HG03469 (cell line): ENCODE data around the gene AIG1.

Source experiments
- ATAC-seq: cut with Tn5 transposase; IDR thresholded peaks from one replicate; pipeline ENCODE4 v1.9.1; 2021; ENCODE audit warnings: mild to moderate bottlenecking, moderate library complexity, moderate number of reproducible peaks; ENCODE audit not compliant: unreplicated experiment

The AIG1 gene

DNA sequence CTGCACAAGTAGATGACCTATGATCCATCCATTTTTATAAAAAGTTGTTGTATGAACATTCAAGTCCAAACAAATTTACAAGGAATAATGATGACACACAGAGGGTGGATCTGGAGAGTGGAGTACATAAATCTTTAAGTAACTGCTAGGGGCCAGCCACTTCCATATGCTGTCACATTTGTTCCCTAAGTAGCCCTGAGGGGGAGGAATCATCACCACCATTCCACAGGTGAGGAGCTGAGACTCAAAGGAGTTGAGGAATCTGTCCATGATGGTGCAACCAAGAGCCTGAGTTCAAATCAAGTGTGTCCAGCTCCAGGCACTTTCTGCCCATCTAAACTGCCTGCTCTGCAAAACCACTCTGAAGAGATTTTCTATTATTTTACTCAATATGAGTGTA is 132.1 kb downstream of the AIG1 start:
- ATAC-seq = no peak

DNA sequence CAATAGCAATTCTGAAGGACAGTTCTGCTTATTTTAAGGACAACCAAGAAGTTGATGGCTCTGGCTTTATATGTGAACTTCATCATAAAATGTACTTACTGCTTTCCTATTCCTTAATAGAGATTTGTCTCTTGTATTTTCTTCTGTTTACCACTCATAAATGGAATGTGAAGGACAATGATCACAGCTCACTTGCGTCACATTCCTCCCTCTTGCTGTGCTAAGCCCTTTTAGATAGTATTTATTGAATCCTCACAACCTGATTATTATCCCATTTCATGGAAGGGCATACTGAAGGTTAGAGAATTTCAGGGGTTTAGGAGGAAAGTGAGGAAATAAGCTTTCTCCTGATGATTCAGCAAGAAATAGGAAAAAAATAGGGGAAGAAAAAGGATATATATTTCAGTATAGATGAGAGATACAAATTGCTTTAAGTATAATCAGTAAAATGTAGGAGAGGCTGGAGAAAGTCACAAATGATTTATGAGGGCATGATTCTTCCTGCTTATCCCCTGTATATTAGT is 132.9 kb downstream of the AIG1 start:
- no peak for ATAC-seq

DNA sequence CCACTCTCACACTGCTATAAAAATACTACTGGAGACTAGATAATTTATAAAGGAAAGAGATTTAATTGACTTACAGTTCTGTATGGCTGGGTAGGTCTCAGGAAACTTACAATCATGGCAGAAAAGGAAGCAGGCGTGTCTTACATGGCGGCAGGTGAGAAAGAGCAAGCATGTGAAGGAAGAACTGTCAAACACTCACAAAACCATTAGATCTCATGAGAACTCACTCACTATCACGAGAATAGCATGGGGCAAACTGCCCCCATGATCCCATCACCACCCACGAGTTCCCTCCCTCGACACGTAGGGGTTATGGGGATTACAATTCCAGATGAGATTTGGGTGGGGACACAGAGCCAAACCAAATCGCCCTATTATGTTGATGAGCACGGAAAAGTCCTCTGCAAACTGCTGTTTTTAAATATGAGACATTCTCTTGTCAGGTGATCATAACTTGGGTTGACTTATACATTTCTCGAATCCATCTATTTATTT is 133.5 kb downstream of the AIG1 start:
- no peak for ATAC-seq

DNA sequence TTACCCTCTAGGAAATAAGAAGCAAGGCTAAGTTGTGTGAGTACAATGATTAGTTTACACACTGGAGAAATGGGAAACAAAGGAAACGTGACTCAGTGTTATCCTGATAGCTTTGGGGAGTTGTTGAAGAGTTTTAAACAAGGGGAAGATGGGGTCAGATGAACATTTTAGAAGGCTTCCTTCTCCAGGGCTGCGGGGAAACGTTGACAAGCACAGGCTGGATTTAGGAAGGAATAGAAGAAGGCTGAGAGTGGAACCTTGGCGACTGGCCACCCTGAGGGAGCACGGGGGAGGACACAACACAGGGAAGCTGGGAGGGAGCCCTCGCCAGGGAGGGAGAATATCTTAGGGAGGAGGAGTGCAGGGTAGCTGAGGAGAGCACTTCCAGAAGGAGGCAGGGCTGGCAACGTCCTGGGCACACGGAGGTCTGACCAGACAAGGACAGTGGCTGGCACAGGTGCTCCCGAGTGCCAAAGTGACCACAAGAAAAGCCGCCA is 134.7 kb downstream of the AIG1 start:
- ATAC-seq = no peak

DNA sequence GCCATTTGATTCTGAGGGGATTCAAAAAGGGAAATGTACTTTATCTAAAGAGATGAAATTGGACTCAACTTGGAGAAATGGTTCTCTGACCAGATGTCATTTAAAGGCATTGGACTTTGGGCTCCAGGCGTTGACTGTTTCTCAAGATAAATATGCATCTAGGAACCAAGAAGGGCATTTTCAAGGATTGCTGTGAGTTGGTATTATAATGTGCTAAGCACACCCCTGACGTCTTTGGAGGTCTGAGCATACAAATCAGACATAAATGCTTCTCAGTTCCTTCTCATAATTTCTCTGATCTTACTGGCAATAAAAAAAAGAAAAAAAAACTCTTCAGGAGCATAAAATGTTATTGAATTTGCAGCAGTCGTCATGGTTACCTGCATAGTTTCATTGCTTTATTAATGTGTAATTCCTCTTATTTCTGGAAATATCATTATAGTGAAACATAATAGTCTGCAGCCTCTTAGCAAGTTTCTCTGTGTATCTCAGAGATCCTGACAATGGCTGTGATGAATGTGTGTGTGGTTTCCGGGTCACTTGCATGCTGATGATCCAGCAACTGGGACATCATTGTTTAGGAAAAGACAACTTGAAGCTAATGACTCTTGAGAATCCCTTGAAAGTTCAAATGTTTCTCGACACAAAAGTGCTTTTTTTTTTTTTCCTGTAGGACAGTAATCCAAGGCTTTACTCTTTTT is 136.0 kb downstream of the AIG1 start:
- ATAC-seq = no peak

DNA sequence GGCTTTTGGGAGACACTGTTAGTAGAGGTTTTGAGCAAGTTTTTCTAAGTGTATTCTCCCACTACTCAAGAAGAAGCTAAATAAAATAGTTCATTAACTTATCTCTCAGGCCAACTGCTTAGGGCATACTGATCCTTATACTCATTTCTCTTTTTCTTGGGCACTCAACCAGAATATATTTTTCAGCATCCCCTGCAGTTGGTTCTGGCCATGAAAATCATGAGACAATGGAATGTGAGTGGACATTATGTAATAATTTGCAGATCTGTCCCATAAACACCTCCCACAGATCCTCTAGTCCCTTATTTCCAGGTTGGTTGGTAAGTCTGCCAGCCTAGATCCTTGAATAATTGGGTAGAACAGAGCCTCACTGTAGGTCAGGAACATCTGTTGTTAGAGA is 136.7 kb downstream of the AIG1 start:
- ATAC-seq = no peak

DNA sequence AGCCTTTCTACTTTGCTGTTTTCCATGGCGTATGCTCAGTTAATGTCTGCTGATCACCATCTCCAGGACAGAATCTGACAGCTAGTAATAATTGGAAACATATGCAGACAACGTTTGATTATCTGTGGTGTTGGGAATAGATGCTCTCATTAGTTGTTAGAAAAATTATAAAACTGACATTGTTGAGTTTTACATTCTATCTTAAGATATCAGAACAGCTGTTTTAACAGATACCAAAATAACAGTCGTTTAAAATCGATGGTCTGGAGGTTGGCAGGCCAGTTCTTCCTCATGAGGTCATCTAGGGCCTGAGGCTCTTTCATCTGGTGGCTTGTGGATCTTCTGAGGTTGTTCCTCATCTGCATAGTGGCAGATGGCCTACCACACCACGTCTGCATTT is 137.6 kb downstream of the AIG1 start:
- ATAC-seq = no peak

DNA sequence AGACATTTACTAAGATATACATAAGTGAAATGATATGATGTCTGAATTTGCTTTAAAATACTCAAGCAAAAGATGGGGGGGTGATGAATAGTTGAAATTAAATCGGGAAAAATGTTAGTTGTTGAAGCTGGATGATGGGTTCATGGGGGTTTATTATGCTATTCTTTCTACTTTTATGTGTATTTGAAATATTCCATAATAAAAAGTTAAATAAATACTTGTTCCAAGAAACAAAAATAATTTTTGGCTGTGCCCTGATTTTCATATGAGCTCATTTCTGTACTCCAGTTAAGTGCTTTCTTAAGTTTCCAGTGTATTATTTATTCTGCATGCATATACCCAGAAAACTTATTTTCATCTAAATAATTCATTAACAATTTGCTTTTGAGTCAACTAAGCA is 138.6 kb downstream of the AIG1 start:
- ATAC-seq = no peak

DNA sequence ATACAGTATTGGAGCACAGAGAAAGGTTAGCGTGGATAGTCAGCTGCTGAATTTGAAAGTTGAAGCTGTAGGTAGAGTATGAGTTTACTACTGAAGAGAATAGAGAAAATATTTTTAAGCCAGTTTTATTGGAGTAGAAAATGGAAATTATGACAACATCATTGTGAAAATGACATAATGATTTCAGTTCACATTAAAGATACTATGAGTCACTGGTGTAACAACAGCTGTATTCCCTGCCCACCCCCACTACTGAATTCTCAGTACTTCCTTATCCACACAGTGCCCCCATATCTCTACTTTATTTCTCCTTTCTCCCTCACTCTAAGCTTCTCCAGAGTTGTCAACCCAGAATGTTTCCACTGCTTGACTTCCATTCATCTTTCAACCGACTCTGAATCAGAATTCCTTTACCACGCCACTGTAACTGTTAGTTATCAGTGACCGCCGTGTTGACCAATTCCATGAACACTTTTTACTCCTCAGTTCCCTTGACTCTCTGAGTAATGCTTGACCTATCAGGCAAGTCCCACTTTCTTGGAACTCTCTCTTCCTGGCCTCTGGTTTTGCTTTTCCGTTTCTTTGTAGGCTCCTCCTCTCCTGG is 139.6 kb downstream of the AIG1 start:
- ATAC-seq = no peak

DNA sequence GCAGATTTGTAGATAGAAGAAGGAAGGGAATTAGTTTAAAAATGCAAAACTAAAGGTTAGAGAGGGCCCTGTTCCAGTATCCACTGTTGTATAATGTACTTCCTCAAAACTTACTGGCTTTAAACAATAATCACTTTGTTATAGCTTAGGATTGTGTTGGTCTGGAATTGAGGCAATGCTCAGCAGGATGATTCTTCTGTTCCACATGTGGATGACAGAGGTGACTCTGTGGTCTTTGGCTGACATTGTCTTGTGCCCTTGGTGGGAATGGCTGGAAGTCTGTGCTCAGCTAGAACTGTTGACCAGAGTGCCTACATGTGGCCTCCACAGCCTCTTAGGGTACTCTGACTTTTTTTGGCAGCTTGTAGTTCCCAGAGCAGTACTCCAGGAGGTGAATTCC is 143.4 kb downstream of the AIG1 start:
- ATAC-seq = no peak

DNA sequence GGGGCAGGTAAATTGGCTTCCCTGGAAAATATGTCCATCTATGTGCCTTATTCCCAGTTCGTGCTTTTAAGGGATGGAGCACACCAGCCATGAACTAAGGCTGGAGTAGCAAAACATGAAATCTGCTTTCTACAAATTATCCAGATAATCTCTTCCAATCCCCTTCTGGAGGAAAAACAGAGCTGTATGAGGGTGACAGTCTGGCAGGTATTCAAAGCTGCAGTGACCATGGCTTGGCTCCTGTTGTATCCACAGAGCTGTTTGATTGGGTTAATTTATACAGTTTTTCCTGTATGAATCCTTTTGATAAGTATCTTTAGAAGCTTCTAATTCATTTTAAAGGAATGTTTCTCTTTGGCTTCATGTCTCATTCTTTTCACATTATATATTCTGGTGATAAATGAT is 144.4 kb downstream of the AIG1 start:
- ATAC-seq = no peak

DNA sequence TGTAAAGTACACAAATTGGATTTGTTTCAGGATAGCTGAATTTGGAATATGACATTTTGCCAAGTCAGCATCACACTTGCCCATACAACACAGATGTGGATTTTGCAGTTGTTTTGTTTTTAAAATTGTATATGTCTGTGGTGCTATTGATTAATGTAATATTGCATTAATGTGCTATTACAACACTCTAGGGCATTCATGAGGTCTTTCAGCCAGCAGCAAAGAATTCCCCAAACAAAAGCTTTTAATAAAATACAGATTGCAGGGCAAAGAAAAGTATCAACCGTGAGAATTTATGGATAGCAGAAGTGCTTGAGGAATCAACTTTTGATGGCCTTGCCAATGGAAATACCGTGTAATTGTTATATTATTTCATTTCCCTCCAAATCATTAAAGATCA is 144.9 kb downstream of the AIG1 start:
- ATAC-seq = no peak

DNA sequence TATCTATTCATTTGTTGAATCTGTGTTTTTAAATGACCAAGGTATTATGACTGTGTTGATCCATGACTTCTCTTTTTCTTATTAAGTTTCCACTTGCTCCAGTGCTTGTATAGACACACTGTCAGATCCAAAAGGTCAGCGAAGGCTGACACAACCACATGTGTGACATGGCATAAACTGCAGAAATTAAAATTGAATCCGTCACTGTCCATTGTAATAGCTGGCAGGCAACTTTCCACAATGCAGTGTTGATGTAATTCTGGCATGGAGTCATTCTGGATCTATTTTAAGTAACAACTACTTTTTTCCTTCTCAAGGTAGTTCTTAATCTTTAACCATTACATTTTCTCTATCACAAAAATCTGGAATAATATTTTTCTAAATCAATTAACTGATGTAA is 145.3 kb downstream of the AIG1 start:
- ATAC-seq = no peak

DNA sequence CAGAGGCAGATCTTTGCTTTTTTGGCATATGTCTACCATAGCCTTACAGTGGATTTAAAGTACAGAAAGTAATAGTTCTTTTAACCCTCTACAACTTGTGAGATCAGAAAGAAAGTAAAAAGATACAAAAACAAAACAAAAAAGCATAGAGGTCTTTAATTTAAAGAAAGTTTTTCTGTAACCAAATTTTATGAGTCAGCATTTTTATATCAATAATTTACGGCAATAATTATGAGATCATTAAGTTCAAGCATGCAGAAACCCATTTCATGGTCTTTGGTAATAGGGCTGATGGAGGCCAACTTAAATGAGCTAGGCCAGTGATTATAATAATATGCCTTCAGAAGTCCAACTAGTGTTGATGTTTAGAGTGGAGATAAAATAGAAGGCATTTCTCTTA is 145.9 kb downstream of the AIG1 start:
- ATAC-seq = no peak

DNA sequence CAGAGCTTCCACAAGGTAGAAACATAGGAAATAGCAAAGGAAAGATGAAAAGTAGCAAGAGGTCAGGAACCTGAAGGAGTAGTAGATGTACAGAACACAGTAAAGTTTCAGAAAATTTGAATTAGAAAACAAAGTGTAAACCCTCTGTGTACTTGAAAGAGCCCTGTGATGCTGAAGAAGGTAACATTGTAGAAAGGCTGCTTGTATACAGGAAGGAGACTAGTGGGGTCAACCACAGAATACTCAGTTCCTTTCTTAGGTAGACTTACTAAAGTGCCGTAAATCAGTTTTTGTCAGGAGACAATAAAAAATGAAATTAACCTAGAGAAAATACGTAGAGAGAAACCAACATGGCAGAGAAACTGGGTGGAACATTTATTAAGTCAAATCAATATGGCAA is 149.7 kb downstream of the AIG1 start:
- ATAC-seq = no peak

DNA sequence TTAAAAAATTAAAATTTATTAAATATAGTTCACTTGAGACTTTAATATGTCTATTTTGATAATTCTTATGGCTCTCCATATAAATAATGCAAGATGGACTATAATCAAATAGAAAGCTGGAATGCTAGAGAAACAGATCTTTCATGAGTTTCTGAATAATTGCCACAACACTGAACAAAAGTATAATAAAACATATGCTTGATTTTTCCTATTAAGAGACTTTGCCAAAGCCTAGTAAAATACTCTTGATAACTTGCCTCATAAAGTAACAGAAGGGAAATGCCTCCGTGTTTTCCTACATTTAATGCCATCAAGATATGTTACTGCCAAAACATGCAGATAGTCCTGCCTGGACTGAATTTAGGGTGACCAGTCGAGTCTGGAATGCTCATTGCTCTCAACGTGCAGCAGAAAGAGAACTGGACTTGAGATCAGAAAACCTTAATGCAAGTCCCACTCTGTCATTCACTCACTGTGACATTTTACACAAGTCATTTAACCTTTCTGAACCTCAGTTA is 153.2 kb downstream of the AIG1 start:
- ATAC-seq = no peak

DNA sequence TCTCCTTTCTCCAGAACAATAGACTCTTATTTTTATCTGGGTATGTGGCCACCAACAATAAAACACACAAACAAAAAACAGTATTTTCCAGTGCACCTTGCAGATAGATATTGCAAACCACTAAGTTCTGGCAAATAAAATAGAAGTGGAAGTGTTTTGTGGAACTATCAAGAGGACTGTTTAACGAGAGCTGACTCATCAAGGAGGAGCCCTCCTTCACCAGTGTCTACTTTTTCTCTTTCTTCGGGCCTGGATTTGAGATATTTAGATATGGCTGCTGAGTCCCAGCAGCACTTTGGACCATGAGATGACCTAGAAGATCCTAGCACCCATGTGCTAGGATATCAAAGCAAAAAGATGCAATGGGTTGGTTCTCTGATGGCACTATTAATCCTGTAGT is 154.7 kb downstream of the AIG1 start:
- ATAC-seq = no peak

DNA sequence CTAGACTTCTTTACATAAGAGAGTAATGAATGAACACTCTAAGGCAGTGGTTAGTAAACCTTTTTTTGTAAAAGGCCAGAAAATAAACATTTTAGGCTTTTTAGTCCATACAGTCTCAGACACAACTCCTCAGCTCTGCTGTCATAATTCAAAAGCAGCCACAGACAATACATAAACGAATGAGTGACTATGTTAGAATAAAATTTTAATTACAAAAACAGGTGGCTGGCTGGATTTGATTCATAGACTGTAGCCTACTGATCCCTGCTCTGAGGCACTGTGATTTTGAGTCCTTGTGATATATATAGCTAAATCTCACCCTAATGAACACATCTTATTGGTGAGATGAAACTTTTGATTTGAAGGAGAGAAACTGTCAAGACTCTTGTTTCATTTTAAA is 155.1 kb downstream of the AIG1 start:
- no peak for ATAC-seq

DNA sequence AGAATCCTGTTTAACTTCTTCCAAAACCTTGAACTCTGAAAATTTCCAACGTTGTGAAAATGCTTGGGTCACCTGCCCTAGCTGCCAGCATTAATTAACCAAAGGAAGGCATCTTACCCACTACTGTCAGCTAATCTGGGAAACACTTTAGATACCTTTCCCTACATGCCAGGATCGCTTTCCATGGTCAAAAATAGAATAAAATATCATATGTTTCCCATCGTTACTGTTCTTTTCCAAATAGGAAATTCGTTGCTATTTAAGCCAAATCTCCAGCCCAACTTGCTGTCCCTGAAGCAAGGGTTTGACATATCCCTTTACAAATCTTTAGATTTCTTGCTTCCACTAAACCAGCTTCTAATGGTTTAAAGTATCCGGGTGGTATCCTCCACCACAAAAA is 157.5 kb downstream of the AIG1 start:
- no peak for ATAC-seq

DNA sequence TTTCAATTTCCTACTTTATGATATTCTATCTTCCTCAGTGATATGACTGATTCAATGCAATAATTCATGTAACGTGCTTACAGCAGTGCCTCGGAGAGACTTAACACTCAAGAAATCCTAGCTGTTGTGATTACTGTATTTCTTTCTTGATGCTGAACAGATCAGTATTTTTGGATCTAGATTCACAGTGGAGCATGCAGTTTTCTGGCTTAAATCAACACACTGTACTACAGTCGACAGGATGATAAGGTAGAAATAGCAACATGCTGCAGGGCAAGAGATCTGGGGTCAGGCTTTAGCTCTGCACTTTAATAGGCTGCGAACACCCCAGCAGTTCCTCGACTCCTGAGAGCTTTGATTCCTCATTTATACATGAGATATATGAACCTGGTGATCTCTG is 161.0 kb downstream of the AIG1 start:
- no peak for ATAC-seq

DNA sequence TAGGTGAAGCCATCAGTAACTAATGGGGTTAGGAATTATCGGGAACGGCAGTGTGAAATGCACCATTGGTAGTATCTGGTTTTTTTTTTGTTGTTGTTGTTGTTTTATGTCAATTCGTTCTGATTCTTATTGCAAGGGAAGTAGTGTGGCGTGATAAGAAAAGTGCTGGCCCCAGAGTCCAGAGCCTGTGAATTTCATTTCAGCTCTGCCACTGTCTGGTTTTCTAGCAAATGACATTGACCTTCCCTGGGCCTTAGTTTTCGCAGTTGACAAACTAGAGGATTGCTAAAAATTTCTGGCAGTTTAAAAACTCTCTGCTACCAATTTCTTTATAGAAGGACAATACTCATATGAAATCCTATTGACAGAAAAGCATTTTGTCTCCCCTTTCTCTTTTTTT is 161.6 kb downstream of the AIG1 start:
- no peak for ATAC-seq

DNA sequence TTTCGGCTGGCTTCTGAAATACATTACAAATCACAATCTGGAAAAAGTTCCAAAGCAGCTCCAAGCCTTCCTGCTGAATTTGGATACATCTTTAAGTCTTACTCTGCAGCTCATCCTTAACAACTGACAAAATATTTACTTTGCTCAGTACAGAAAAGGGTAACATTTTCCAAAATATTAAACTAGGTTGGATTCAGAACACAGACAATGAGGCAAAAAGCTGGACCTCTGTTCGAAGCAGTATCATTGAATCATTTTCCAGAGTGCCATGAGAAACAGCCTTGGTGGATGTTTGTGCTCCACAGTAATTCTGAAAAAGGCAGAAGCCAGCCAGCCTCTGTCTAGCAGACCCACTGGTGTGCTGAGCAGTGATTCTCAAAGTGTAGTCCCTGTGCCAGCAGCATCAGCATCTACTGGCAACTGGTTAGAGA is 162.1 kb downstream of the AIG1 start:
- ATAC-seq = no peak
